ENCODE results near the gene CNIH4.

Gene CNIH4

GRCh38 chr1:224368409-224368808 lies 11.7 kb downstream of the CNIH4 start:
- ChIA-PET CTCF (interaction anchor here (0.7 to 1.0 kb wide), 2 partner anchors 10 to 619 kb away, joined by 3 to 6 read pairs; no protein-coding TSS in a partner anchor), POLR2A (interaction anchor here (0.6 to 0.7 kb wide), 2 partner anchors 11 to 89 kb away, joined by 3 read pairs; no protein-coding TSS in a partner anchor)
- Histone ChIP-seq H3K27ac (ENCODE audit: extremely low read depth, low read depth, low read length) (no peak overlapping the region), H3K36me3 (ENCODE audit: control insufficient read depth in 2 of 2, insufficient read depth in 1 of 2, low read length in 2 of 2) (peaks cover 85% of the 10 kb centered on the region in 2 experiments), H3K4me1 (ENCODE audit: control insufficient read depth, insufficient read depth, low read length) (no peaks in the 10 kb centered on the region), H3K4me3 (ENCODE audit: low read depth, low read length) (no peak overlapping the region), H3K9me3 (ENCODE audit: control insufficient read depth, insufficient read depth, low read depth, low read length) (no peaks in the 10 kb centered on the region)
- TF ChIP-seq ZNF555 (tag by site-specific recombination; conservative IDR thresholded peaks at IDR 0.05) (no peak), OVOL3 (tag by site-specific recombination; IDR thresholded peaks at IDR 0.05) (no peak), ZNF629 (tag by site-specific recombination; IDR thresholded peaks at IDR 0.05) (no peak), ZNF335 (tag by site-specific recombination; conservative IDR thresholded peaks at IDR 0.05) (no peak), ZNF112 (tag by site-specific recombination; IDR thresholded peaks at IDR 0.05) (no peak), HOXC10 (CRISPR knock-in tag; IDR thresholded peaks at IDR 0.05) (no peak), GLIS2 (tag by site-specific recombination; IDR thresholded peaks at IDR 0.05) (no peak), SCRT1 (tag by site-specific recombination; IDR thresholded peaks at IDR 0.05; ENCODE audit: borderline replicate concordance) (no peak), ZNF621 (tag by site-specific recombination; IDR thresholded peaks at IDR 0.05) (no peak), SALL2 (tag by site-specific recombination; IDR thresholded peaks at IDR 0.05; ENCODE audit: borderline replicate concordance) (no peak), ZBTB10 (tag by site-specific recombination; IDR thresholded peaks at IDR 0.05) (no peak), ZNF140 (tag by site-specific recombination; IDR thresholded peaks at IDR 0.05) (no peak), TRIM28 (IDR thresholded peaks at IDR 0.05; ENCODE audit: borderline replicate concordance, low read length) (no peak)
- TF ChIP-seq, protein P1, sequence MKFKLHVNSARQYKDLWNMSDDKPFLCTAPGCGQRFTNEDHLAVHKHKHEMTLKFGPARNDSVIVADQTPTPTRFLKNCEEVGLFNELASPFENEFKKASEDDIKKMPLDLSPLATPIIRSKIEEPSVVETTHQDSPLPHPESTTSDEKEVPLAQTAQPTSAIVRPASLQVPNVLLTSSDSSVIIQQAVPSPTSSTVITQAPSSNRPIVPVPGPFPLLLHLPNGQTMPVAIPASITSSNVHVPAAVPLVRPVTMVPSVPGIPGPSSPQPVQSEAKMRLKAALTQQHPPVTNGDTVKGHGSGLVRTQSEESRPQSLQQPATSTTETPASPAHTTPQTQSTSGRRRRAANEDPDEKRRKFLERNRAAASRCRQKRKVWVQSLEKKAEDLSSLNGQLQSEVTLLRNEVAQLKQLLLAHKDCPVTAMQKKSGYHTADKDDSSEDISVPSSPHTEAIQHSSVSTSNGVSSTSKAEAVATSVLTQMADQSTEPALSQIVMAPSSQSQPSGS (tag by site-specific recombination; IDR thresholded peaks at IDR 0.05; ENCODE audit: low read depth): no peak
- TF ChIP-seq, protein P2, sequence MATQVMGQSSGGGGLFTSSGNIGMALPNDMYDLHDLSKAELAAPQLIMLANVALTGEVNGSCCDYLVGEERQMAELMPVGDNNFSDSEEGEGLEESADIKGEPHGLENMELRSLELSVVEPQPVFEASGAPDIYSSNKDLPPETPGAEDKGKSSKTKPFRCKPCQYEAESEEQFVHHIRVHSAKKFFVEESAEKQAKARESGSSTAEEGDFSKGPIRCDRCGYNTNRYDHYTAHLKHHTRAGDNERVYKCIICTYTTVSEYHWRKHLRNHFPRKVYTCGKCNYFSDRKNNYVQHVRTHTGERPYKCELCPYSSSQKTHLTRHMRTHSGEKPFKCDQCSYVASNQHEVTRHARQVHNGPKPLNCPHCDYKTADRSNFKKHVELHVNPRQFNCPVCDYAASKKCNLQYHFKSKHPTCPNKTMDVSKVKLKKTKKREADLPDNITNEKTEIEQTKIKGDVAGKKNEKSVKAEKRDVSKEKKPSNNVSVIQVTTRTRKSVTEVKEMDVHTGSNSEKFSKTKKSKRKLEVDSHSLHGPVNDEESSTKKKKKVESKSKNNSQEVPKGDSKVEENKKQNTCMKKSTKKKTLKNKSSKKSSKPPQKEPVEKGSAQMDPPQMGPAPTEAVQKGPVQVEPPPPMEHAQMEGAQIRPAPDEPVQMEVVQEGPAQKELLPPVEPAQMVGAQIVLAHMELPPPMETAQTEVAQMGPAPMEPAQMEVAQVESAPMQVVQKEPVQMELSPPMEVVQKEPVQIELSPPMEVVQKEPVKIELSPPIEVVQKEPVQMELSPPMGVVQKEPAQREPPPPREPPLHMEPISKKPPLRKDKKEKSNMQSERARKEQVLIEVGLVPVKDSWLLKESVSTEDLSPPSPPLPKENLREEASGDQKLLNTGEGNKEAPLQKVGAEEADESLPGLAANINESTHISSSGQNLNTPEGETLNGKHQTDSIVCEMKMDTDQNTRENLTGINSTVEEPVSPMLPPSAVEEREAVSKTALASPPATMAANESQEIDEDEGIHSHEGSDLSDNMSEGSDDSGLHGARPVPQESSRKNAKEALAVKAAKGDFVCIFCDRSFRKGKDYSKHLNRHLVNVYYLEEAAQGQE (tag by site-specific recombination; IDR thresholded peaks at IDR 0.05): no peak
- TF ChIP-seq, protein P3, sequence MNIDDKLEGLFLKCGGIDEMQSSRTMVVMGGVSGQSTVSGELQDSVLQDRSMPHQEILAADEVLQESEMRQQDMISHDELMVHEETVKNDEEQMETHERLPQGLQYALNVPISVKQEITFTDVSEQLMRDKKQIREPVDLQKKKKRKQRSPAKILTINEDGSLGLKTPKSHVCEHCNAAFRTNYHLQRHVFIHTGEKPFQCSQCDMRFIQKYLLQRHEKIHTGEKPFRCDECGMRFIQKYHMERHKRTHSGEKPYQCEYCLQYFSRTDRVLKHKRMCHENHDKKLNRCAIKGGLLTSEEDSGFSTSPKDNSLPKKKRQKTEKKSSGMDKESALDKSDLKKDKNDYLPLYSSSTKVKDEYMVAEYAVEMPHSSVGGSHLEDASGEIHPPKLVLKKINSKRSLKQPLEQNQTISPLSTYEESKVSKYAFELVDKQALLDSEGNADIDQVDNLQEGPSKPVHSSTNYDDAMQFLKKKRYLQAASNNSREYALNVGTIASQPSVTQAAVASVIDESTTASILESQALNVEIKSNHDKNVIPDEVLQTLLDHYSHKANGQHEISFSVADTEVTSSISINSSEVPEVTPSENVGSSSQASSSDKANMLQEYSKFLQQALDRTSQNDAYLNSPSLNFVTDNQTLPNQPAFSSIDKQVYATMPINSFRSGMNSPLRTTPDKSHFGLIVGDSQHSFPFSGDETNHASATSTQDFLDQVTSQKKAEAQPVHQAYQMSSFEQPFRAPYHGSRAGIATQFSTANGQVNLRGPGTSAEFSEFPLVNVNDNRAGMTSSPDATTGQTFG (tag by site-specific recombination; IDR thresholded peaks at IDR 0.05; ENCODE audit: borderline replicate concordance): no peak
- TF ChIP-seq, protein P4, sequence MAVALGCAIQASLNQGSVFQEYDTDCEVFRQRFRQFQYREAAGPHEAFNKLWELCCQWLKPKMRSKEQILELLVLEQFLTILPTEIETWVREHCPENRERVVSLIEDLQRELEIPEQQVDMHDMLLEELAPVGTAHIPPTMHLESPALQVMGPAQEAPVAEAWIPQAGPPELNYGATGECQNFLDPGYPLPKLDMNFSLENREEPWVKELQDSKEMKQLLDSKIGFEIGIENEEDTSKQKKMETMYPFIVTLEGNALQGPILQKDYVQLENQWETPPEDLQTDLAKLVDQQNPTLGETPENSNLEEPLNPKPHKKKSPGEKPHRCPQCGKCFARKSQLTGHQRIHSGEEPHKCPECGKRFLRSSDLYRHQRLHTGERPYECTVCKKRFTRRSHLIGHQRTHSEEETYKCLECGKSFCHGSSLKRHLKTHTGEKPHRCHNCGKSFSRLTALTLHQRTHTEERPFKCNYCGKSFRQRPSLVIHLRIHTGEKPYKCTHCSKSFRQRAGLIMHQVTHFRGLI (tag by site-specific recombination; IDR thresholded peaks at IDR 0.05): no peak
- TF ChIP-seq, protein P5, sequence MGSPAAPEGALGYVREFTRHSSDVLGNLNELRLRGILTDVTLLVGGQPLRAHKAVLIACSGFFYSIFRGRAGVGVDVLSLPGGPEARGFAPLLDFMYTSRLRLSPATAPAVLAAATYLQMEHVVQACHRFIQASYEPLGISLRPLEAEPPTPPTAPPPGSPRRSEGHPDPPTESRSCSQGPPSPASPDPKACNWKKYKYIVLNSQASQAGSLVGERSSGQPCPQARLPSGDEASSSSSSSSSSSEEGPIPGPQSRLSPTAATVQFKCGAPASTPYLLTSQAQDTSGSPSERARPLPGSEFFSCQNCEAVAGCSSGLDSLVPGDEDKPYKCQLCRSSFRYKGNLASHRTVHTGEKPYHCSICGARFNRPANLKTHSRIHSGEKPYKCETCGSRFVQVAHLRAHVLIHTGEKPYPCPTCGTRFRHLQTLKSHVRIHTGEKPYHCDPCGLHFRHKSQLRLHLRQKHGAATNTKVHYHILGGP (tag by site-specific recombination; IDR thresholded peaks at IDR 0.05): no peak
- TF ChIP-seq, protein P6, sequence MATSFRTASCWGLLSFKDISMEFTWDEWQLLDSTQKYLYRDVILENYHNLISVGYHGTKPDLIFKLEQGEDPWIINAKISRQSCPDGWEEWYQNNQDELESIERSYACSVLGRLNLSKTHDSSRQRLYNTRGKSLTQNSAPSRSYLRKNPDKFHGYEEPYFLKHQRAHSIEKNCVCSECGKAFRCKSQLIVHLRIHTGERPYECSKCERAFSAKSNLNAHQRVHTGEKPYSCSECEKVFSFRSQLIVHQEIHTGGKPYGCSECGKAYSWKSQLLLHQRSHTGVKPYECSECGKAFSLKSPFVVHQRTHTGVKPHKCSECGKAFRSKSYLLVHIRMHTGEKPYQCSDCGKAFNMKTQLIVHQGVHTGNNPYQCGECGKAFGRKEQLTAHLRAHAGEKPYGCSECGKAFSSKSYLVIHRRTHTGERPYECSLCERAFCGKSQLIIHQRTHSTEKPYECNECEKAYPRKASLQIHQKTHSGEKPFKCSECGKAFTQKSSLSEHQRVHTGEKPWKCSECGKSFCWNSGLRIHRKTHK (tag by site-specific recombination; IDR thresholded peaks at IDR 0.05): no peak

All from HEK293 (cell line).